A549 (cell line): ENCODE measurements around the gene HSP90B1.

ENCODE experiments used
- CHD4 ChIP-seq: fragments of 200-600 bp; sonication (generic); IDR thresholded peaks from 2 replicates; pipeline ENCODE4 v1.6.1; 2016; ENCODE audit warnings: antibody characterized with exemption, mild to moderate bottlenecking, borderline replicate concordance
- HDAC2 ChIP-seq: fragments of 200-600 bp; sonication (generic); IDR thresholded peaks from 2 replicates; pipeline ENCODE4 v1.6.1; 2016
- MAZ ChIP-seq: fragments of 150-350 bp; IDR thresholded peaks from 2 replicates; pipeline ENCODE4 v1.6.1; 2014; ENCODE audit warnings: antibody characterized with exemption, low read depth, low read length, borderline replicate concordance
- NR3C1 ChIP-seq: fragments of >200 bp; sonication (Bioruptor Twin); formaldehyde crosslinking; IDR thresholded peaks from 3 replicates; pipeline ENCODE4 v1.6.1; 2017
- PHF8 ChIP-seq: fragments of 200-600 bp; sonication (generic); IDR thresholded peaks from 2 replicates; pipeline ENCODE4 v1.6.1; 2016; ENCODE audit warnings: low read depth, mild to moderate bottlenecking, antibody characterized with exemption, moderate library complexity, borderline replicate concordance
- POLR2A ChIP-seq: IDR thresholded peaks from 2 replicates; pipeline ENCODE4 v1.6.1; 2012; ENCODE audit warnings: mild to moderate bottlenecking, low read length
- RAD21 ChIP-seq, 2 experiments: fragments of >200 bp in 1 of 2; sonication (Bioruptor Twin) in 1 of 2; formaldehyde crosslinking in 1 of 2; IDR thresholded peaks in 1 of 2; conservative IDR thresholded peaks in 1 of 2; 2 replicates in 1 of 2; 3 replicates in 1 of 2; pipeline ENCODE4 v1.6.1; 2012 to 2018; ENCODE audit warnings: inconsistent platforms in 1 of 2
- SMC3 ChIP-seq: fragments of >200 bp; sonication (Bioruptor Twin); formaldehyde crosslinking; IDR thresholded peaks from 3 replicates; pipeline ENCODE4 v1.6.1; 2018; ENCODE audit warnings: inconsistent platforms
- ZFP36 ChIP-seq: fragments of 450-650 bp; IDR thresholded peaks from 2 replicates; pipeline ENCODE4 v1.6.1; 2014; ENCODE audit warnings: borderline replicate concordance; ENCODE audit not compliant: partially characterized antibody
- TF ChIP-seq, protein P1 (sequence below): fragments of >200 bp; sonication (Bioruptor Twin); formaldehyde crosslinking; IDR thresholded peaks from 3 replicates; pipeline ENCODE4 v1.5.1; 2016
- TF ChIP-seq, protein P2 (sequence below): fragments of 150-350 bp; IDR thresholded peaks from 2 replicates; pipeline ENCODE4 v1.6.1; 2014; ENCODE audit warnings: low read depth, mild to moderate bottlenecking, low read length

DNA sequence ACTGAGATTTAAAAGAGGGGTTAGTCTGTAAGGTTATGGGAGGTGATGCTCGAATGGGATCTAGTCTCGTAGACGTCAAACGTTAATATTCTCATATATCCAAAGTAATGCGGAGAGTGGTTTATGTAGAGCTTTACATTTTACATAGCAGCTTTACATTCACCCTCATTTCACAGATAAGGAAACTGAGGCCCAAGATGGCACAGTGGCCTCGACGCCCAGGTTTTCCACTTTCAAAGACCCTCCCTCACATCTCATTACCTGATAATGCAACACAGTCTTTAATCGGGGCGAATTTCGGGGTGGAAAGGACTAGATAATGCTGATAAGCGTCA lies 35.0 kb downstream of the HSP90B1 start:
- TF ChIP-seq, protein P1, sequence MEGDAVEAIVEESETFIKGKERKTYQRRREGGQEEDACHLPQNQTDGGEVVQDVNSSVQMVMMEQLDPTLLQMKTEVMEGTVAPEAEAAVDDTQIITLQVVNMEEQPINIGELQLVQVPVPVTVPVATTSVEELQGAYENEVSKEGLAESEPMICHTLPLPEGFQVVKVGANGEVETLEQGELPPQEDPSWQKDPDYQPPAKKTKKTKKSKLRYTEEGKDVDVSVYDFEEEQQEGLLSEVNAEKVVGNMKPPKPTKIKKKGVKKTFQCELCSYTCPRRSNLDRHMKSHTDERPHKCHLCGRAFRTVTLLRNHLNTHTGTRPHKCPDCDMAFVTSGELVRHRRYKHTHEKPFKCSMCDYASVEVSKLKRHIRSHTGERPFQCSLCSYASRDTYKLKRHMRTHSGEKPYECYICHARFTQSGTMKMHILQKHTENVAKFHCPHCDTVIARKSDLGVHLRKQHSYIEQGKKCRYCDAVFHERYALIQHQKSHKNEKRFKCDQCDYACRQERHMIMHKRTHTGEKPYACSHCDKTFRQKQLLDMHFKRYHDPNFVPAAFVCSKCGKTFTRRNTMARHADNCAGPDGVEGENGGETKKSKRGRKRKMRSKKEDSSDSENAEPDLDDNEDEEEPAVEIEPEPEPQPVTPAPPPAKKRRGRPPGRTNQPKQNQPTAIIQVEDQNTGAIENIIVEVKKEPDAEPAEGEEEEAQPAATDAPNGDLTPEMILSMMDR = no peak
- TF ChIP-seq MAZ (no peak), ZFP36 (no peak), CHD4 (no peak), HDAC2 (no peak), RAD21 (conservative IDR thresholded peaks at IDR 0.05 in 1 of 2, IDR thresholded peaks at IDR 0.05 in 1 of 2) (no peak), PHF8 (no peak), NR3C1 (no peak), POLR2A (no peak), SMC3 (no peak)
- TF ChIP-seq, protein P2, sequence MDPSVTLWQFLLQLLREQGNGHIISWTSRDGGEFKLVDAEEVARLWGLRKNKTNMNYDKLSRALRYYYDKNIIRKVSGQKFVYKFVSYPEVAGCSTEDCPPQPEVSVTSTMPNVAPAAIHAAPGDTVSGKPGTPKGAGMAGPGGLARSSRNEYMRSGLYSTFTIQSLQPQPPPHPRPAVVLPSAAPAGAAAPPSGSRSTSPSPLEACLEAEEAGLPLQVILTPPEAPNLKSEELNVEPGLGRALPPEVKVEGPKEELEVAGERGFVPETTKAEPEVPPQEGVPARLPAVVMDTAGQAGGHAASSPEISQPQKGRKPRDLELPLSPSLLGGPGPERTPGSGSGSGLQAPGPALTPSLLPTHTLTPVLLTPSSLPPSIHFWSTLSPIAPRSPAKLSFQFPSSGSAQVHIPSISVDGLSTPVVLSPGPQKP = no peak
